GM21360 (cell line): ENCODE measurements around the gene MBNL2.

Source experiments
- ATAC-seq: cut with Tn5 transposase; IDR thresholded peaks from one replicate; pipeline ENCODE4 v1.9.1; 2021; ENCODE audit warnings: mild to moderate bottlenecking, moderate library complexity; ENCODE audit not compliant: unreplicated experiment

Gene MBNL2

GRCh38 chr13:97221989-97222700 lies at the start of gene MBNL2:
TSS of gene MBNL2 (plus strand) at chr13:97222333. CDS start at chr13:97276236, 53,903 bp downstream.
- ATAC-seq = peak; percentile 94

DNA sequence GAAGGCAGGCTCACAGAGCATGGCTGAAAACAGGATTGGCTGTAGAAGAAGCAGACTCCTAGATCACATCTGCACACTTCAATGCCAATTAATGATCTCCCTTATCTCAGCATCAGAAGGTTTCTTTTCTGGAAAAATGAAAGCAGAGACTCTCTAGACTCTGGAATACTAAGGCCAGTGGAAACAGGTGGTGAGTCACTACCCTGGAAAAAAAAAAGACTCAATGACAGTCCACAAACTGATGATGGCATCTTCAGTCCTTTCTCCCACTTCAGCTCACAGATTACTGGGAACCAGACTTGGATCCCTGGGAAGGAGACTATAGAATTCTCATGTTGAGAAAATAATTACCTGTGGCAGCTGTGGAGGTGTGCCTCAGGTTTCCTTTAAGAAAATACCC lies 47.5 kb upstream of the MBNL2 start:
- ATAC-seq = no peak

GRCh38 chr13:97175041-97175440 lies 47.1 kb upstream of the MBNL2 start:
- ATAC-seq = no peak

DNA sequence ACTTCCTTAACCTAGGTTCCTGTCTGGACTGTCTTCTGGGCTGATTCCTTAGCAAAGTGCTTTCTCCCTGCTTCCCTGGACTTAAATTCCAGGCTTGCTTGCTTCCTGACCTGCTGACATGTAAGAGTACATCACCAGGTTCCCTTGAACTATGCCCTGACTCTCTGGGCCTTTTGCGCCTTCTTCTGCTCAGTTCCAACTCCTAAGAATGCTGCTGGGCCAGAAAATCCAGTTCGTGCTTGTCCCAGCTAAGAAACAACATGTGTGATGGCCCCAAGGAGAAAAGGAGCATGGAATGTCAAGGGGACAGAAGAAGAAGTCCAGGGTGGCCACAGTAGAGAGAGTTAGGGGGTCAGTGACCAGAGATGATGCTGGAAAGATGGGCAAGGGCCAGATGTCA lies 42.6 kb upstream of the MBNL2 start:
- ATAC-seq = no peak

DNA sequence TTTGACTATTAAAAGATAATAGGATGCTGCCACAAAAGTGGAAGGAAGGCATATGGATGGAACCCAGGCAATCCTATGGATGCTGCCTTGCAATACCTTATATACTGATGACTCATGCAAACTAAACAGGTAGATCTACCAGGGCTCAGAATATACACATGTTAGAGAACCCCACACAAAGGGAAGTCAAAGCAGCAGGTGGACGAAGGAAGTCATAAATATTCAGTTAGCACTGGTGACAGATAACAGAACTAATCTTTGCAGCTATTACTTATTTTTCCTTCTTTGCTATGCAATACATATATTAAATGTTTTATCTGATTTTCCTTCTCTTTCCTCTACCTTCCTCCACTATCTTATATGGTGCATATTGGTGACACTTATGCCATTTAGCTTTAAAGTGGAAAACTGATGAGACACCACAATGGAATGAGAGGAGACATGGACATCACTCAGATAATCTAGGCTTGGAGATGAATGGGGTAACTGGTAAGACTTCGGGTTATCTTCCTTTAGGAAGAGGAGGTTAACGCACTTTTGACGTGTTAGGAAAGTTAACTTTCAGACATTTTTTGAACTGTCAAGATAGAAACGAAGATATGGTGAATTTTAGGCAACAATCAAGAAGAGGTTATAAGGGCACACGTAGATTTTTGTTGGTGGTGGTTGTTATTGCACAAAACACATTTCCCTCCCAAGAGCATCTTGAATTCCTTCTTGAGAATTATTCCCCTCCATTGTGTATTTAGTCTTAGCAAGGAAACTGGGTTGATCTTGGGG lies 39.8 kb upstream of the MBNL2 start:
- ATAC-seq = no peak

- no peak for ATAC-seq
Measured at GRCh38 chr13:97185291-97185690, 36.8 kb upstream of the MBNL2 start.

GRCh38 chr13:97185751-97186150 lies 36.4 kb upstream of the MBNL2 start:
- no peak for ATAC-seq

GRCh38 chr13:97188207-97188606 lies 33.9 kb upstream of the MBNL2 start:
- ATAC-seq = no peak

GRCh38 chr13:97189928-97190327 lies 32.2 kb upstream of the MBNL2 start:
- no peak for ATAC-seq

DNA sequence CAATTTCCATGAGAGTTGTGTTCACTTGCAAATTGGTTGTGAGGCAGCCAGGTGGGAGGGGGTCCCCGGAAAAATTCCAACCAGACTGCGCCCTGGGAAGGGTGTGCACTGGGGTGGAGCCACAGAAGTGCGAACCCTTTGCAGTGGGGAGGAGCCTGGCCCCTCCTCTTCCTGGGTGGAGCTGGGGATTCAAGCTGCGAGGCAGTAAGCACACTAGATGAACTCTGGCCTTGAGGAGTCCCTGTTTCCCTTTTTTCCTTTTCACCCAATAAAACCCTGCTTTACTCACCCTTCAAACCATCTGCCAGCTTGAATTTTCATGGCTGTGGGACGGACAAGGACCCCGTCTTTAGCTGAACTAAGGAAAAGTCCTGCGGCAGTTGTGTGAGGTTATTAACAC lies 31.0 kb upstream of the MBNL2 start:
- no peak for ATAC-seq

- ATAC-seq = no peak
Measured at GRCh38 chr13:97191615-97192014, 30.5 kb upstream of the MBNL2 start.

- no peak for ATAC-seq
Measured at GRCh38 chr13:97192166-97192565, 30.0 kb upstream of the MBNL2 start.

- ATAC-seq = no peak
Measured at GRCh38 chr13:97193577-97193976, 28.6 kb upstream of the MBNL2 start.

- no peak for ATAC-seq
Measured at GRCh38 chr13:97194479-97194878, 27.7 kb upstream of the MBNL2 start.

GRCh38 chr13:97196340-97196739 lies 25.8 kb upstream of the MBNL2 start:
- ATAC-seq = no peak

DNA sequence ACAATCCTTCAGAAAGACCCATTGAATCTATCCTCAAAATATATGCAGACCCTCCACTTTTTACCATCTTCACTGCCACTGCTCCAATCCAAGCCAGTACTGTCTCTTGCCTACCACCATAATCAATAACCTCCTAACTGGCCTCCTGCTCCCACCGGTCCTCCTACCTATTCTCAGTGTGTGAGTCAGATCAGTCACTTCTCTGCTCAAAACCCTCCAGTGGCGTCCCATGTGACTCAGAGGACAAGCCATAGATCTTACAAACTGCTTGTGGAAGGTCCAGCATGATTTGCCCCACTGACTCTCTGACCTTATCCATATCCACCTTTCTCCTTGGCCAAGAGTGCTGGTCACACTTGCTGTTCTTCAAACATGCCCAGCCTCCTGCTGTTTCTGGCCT lies 23.4 kb upstream of the MBNL2 start:
- ATAC-seq = no peak

- ATAC-seq = no peak
Measured at GRCh38 chr13:97199451-97199850, 22.7 kb upstream of the MBNL2 start.

GRCh38 chr13:97200081-97200942 lies 21.8 kb upstream of the MBNL2 start:
- ATAC-seq = no peak

- no peak for ATAC-seq
Measured at GRCh38 chr13:97202761-97203160, 19.4 kb upstream of the MBNL2 start.

DNA sequence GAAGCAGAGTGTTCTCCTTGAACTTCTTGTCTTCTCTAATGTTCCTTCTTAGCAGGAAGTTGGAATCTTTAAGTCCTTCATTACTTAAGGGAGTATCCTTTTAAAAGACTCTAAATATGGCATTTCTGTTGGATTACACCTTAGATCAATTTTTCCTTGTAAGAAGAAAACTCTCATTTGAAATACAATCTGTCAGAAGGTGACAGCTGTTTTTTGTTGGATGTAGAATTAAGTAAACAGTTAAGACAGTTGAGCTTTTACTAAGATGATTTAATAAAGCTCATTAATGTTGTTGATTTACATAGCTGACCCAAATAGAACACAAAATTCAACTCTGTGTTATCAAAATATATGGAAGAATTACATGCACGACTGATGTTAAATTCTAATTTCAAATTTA lies 16.7 kb upstream of the MBNL2 start:
- ATAC-seq = no peak

- ATAC-seq = no peak
Measured at GRCh38 chr13:97205982-97206381, 16.2 kb upstream of the MBNL2 start.
